HepG2 (cell line): Measurements from ENCODE around the gene LRPPRC. TPM values are rescaled to one million over a fixed set of nuclear protein-coding genes. Genes with fewer than 3 reads are reported as not detected.
A peak's percentile ranks its signal among the peaks of the same experiment; 100 is the strongest.

ENCODE experiments used
- AKAP8 ChIP-seq: sonication (generic); formaldehyde crosslinking; IDR thresholded peaks from 2 replicates; pipeline ENCODE4 v1.5.1; 2020; ENCODE audit warnings: mild to moderate bottlenecking, missing genetic modification reagents
- CREBL2 ChIP-seq: sonication (generic); formaldehyde crosslinking; IDR thresholded peaks from 2 replicates; pipeline ENCODE4 v1.8.1; 2023; ENCODE audit warnings: missing genetic modification reagents, mild to moderate bottlenecking, borderline replicate concordance
- DR1 ChIP-seq: sonication (generic); formaldehyde crosslinking; IDR thresholded peaks from 2 replicates; pipeline ENCODE4 v1.8.0; 2021; ENCODE audit warnings: mild to moderate bottlenecking, missing genetic modification reagents, inconsistent platforms
- E2F2 ChIP-seq: sonication (generic); formaldehyde crosslinking; IDR thresholded peaks from 2 replicates; pipeline ENCODE4 v1.4.0; 2020; ENCODE audit warnings: missing genetic modification reagents, borderline replicate concordance
- FOXM1 ChIP-seq: sonication (generic); formaldehyde crosslinking; IDR thresholded peaks from 2 replicates; pipeline ENCODE4 v1.5.0; 2020; ENCODE audit warnings: missing genetic modification reagents
- FOXO4 ChIP-seq: sonication (generic); formaldehyde crosslinking; conservative IDR thresholded peaks from 2 replicates; pipeline ENCODE4 v1.8.1; 2023; ENCODE audit warnings: missing genetic modification reagents
- HMG20A ChIP-seq: IDR thresholded peaks from 2 replicates; pipeline ENCODE4 v1.6.1; 2016; ENCODE audit warnings: borderline replicate concordance
- HNRNPUL1 ChIP-seq: fragments of 200-400 bp; formaldehyde crosslinking; IDR thresholded peaks from 2 replicates; pipeline ENCODE4 v1.6.1; 2017; ENCODE audit warnings: low read depth, mild to moderate bottlenecking, low read length, moderate library complexity
- PHF8 ChIP-seq: sonication (generic); formaldehyde crosslinking; IDR thresholded peaks from 2 replicates; pipeline ENCODE4 v1.5.0; 2020; ENCODE audit warnings: missing genetic modification reagents
- PITX1 ChIP-seq: sonication (generic); formaldehyde crosslinking; IDR thresholded peaks from 2 replicates; pipeline ENCODE4 v1.5.1; 2020; ENCODE audit warnings: mild to moderate bottlenecking, missing genetic modification reagents
- RFX3 ChIP-seq: IDR thresholded peaks from 2 replicates; pipeline ENCODE4 v1.6.1; 2016; ENCODE audit warnings: missing biosample characterization, missing genetic modification reagents
- RNF219 ChIP-seq: sonication (generic); formaldehyde crosslinking; IDR thresholded peaks from 2 replicates; pipeline ENCODE4 v1.5.0; 2020; ENCODE audit warnings: mild to moderate bottlenecking, missing genetic modification reagents
- RXRA ChIP-seq: sonication (generic); formaldehyde crosslinking; IDR thresholded peaks from 2 replicates; pipeline ENCODE4 v1.5.1; 2020; ENCODE audit warnings: missing genetic modification reagents
- RXRB ChIP-seq: IDR thresholded peaks from 2 replicates; pipeline ENCODE4 v1.6.1; 2016; ENCODE audit warnings: borderline replicate concordance, missing genetic modification reagents, missing compliant biosample characterization
- SALL2 ChIP-seq: sonication (generic); formaldehyde crosslinking; IDR thresholded peaks from 2 replicates; pipeline ENCODE4 v1.8.1; 2023; ENCODE audit warnings: mild to moderate bottlenecking, missing genetic modification reagents, inconsistent platforms
- SMARCE1 ChIP-seq: fragments of 450-650 bp; IDR thresholded peaks from 2 replicates; pipeline ENCODE4 v1.6.1; 2017; ENCODE audit warnings: borderline replicate concordance
- SP2 ChIP-seq: sonication (generic); formaldehyde crosslinking; IDR thresholded peaks from 2 replicates; pipeline ENCODE4 v1.5.1; 2020; ENCODE audit warnings: mild to moderate bottlenecking, missing genetic modification reagents
- TEAD2 ChIP-seq: sonication (generic); formaldehyde crosslinking; IDR thresholded peaks from 2 replicates; pipeline ENCODE4 v1.9.0; 2021; ENCODE audit warnings: missing genetic modification reagents
- TMF1 ChIP-seq: sonication (generic); formaldehyde crosslinking; IDR thresholded peaks from 2 replicates; pipeline ENCODE4 v1.8.1; 2022; ENCODE audit warnings: low read depth, missing genetic modification reagents
- YY1 ChIP-seq: IDR thresholded peaks from 2 replicates; pipeline ENCODE4 v1.6.1; 2011; ENCODE audit warnings: low read length, low read depth, moderate library complexity, mild to moderate bottlenecking; ENCODE audit not compliant: insufficient read depth, insufficient replicate concordance
- ZNF138 ChIP-seq: sonication (generic); formaldehyde crosslinking; IDR thresholded peaks from 2 replicates; pipeline ENCODE4 v1.5.0; 2020; ENCODE audit warnings: mild to moderate bottlenecking, low read depth, missing genetic modification reagents
- ZNF337 ChIP-seq: sonication (generic); formaldehyde crosslinking; IDR thresholded peaks from 2 replicates; pipeline ENCODE4 v1.5.1; 2020; ENCODE audit warnings: missing genetic modification reagents, low read depth, mild to moderate bottlenecking, borderline replicate concordance
- ZNF512B ChIP-seq: sonication (generic); formaldehyde crosslinking; IDR thresholded peaks from 2 replicates; pipeline ENCODE4 v1.5.1; 2020; ENCODE audit warnings: missing genetic modification reagents, mild to moderate bottlenecking, borderline replicate concordance
- polyA plus RNA-seq, 8 experiments: library from polyadenylated mRNA; depleted of rRNA in 3 of 8; stranded (reverse) in 7 of 8; unstranded in 1 of 8; fragments of >200 nt; fragmentation: Illumina TruSeq in 4 of 8; extraction: Trizol in 4 of 8; gene quantifications; 2 replicates each; pipeline versions ENCODE4 v1.2.1 to v1.2.3, GENCODE V29; 2011 to 2016; ENCODE audit warnings: low read depth in 4 of 8, missing spikeins in 1 of 8, mixed read lengths in 1 of 8; ENCODE audit not compliant: insufficient read depth in 1 of 8
- total RNA-seq, 5 experiments: library from RNA; depleted of rRNA; stranded (reverse); fragments of >200 nt; fragmentation: Illumina TruSeq; extraction: Trizol; gene quantifications; 2 replicates each; pipeline ENCODE4 v1.2.3, GENCODE V29; 2016; ENCODE audit warnings: low read depth in 1 of 5

Gene LRPPRC
- total and polyA plus RNA-seq, 2 of the 13 experiments (the other 11 are each of a cell fraction or from before 2014, with no cell fraction given), result 117 to 167 TPM

GRCh38 chr2:43877782-43878464 lies 117.9 kb downstream of the LRPPRC start (continued):
- TF ChIP-seq SALL2 (CRISPR knock-in tag), result no peak; the same call in 1 of the 2 replicates
- TF ChIP-seq PITX1 (CRISPR knock-in tag), result peak; percentile 49; the same call in 1 of the 2 replicates
- TF ChIP-seq RFX3 (CRISPR knock-in tag), result no peak
- no peak for TF ChIP-seq HMG20A (CRISPR knock-in tag)
- TF ChIP-seq SMARCE1, result no peak
- no peak for TF ChIP-seq SP2 (CRISPR knock-in tag)
- no peak for TF ChIP-seq AKAP8 (CRISPR knock-in tag)
- no peak for TF ChIP-seq ZNF138 (CRISPR knock-in tag)
- TF ChIP-seq FOXM1 (CRISPR knock-in tag), result no peak
- TF ChIP-seq RXRA (CRISPR knock-in tag), result peak; percentile 86
- TF ChIP-seq HNRNPUL1, result no peak
- TF ChIP-seq FOXO4 (CRISPR knock-in tag), result no peak
- no peak for TF ChIP-seq CREBL2 (CRISPR knock-in tag)
- TF ChIP-seq YY1, result no peak
- no peak for TF ChIP-seq PHF8 (CRISPR knock-in tag)
- TF ChIP-seq ZNF337, result no peak
- TF ChIP-seq ZNF512B (CRISPR knock-in tag), result no peak
- TF ChIP-seq DR1 (CRISPR knock-in tag), result no peak
- no peak for TF ChIP-seq TMF1 (CRISPR knock-in tag)
- peak; percentile 84 for TF ChIP-seq RXRB (CRISPR knock-in tag)
- TF ChIP-seq E2F2, result no peak
- no peak for TF ChIP-seq RNF219
- no peak for TF ChIP-seq TEAD2 (CRISPR knock-in tag)
